GM12892 (cell line): Measurements from ENCODE around the gene MAP1LC3B.

ENCODE experiments used
- DNase-seq: peaks from one replicate; pipeline ENCODE4 v3.0.0; 2011; ENCODE audit not compliant: insufficient read length
- FAIRE-seq: peaks from 2 replicates; lab custom pipeline; 2011; peaks lifted over from hg19 to GRCh38; lab: Jason Lieb, UNC
- POLR2A ChIP-seq: IDR thresholded peaks from 2 replicates; pipeline ENCODE4 v1.6.1; 2011; ENCODE audit warnings: low read depth, low read length, control low read depth
- POLR2AphosphoS5 ChIP-seq: IDR thresholded peaks from 2 replicates; pipeline ENCODE4 v1.6.1; 2011; ENCODE audit warnings: low read depth, low read length, control low read depth
- TAF1 ChIP-seq: IDR thresholded peaks from 2 replicates; pipeline ENCODE4 v1.6.1; 2011; ENCODE audit warnings: low read depth, mild to moderate bottlenecking, control low read depth, low read length, borderline replicate concordance

Gene MAP1LC3B

DNA sequence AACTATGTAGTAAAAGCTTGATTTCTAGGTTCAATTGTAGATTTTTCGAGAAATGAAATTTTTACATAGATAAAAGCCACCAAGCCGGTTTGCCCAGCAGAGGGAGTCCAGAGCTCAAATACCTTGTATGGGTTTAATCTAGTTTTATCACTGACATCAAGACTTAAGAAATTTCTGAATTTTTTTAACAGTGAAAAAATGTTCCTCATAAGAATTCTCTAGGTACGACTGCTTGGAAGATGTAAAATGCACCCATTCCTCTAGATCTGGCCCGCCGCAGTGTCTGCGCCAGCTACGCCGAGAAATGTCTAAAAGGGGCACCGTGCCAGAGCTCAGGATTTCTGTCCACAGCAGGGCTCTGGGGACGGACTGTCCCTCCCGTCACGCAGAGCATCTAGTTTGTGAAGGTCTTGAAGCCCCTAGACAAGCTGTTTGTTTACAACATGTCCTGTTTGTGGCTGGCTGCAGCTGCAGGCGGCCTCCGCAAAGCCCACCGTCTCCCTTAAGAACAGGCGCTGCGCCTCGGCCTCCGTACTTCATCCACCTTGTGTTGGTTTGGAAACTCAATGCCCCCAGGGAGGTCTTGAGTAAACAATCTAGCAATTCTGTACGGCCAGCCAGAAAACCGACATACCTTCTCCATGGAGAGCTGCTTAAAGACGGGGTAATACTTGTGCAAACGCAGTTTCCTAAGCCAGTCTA, 24.8 kb downstream of the MAP1LC3B start:
- no peak for TF ChIP-seq POLR2A
- TF ChIP-seq TAF1: no peak
- no peak for TF ChIP-seq POLR2AphosphoS5
- DNase-seq: no peak
- FAIRE-seq: no peak

- DNase-seq: no peak
- TF ChIP-seq TAF1 (no peak), POLR2AphosphoS5 (no peak), POLR2A (no peak)
Measured at GRCh38 chr16:87417528-87417910, 25.4 kb downstream of the MAP1LC3B start.

DNA sequence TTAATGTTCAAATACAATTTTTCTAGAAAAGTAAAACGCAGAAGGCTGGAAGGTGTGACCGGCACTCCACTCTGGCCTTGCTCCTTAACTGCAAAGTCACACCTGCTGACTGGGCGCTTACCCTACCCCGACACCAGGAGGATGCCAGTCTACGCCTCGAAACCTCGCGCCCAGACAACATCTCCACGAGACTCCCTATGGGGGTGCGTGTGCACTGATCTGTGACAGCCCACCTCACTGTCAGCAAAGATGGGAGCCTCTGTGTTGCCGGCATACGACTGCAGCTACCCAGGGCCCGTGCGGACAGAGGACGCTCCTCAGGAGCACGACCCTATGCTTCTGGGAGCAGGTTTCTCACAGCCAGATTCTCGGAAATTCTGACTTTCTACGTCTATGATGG, 26.1 kb downstream of the MAP1LC3B start:
- no peak for FAIRE-seq
- no peak for DNase-seq
- TF ChIP-seq POLR2A (no peak), POLR2AphosphoS5 (no peak), TAF1 (no peak)

More at GRCh38 chr16:87417528-87417910, 25.4 kb downstream of the MAP1LC3B start:
- no peak for FAIRE-seq

- no peak for FAIRE-seq
- no peak for TF ChIP-seq POLR2AphosphoS5
- no peak for TF ChIP-seq TAF1
- no peak for TF ChIP-seq POLR2A
- no peak for DNase-seq
Measured at GRCh38 chr16:87418644-87419043, 26.5 kb downstream of the MAP1LC3B start.

DNA sequence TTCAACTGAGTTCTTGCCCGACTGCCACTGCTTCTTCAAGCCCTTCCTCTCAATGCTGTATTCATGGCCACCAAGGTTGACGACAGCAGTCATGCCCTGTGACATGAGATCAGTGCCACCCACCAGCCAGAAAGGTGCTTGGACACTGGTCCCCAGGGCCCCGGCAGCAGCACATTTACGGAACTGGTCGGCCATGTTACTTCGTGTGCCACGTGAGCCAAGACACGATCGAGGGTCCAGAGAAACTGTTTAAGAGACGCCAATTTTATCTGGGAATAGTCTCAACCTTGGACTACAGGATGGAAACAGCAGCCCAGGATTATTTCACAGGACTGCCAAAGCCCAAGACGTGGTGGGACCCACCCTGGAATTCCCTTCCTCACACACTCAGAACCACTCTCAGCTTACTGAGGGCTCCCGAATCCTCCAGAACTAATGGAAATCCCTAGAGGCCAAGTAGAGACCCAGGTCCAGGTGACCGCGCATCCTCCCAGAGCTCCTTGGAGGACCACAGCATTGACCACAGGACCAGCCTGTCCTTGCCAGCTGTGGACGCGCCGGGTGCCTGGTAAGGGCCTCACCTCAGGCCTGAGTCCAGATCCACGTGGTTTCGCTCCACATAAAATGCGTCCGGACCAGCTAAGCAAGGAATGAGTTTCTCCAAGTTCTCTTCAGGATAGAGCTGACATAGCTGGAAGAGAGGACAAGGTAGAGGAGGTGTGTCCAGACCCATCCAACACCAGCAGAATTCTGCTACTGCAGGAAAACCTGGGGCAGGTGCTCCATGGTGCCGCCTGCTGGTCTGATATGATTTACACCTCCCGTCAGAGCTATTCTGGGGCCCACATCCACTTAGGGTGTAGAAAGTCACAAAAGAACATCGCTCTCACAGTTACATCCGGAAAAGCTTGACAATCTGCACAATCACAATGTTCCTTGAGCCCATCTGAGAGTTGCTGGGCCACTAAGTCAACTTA, 28.2 kb downstream of the MAP1LC3B start:
- FAIRE-seq: no peak
- TF ChIP-seq POLR2A (no peak), POLR2AphosphoS5 (no peak), TAF1 (no peak)
- no peak for DNase-seq

DNA sequence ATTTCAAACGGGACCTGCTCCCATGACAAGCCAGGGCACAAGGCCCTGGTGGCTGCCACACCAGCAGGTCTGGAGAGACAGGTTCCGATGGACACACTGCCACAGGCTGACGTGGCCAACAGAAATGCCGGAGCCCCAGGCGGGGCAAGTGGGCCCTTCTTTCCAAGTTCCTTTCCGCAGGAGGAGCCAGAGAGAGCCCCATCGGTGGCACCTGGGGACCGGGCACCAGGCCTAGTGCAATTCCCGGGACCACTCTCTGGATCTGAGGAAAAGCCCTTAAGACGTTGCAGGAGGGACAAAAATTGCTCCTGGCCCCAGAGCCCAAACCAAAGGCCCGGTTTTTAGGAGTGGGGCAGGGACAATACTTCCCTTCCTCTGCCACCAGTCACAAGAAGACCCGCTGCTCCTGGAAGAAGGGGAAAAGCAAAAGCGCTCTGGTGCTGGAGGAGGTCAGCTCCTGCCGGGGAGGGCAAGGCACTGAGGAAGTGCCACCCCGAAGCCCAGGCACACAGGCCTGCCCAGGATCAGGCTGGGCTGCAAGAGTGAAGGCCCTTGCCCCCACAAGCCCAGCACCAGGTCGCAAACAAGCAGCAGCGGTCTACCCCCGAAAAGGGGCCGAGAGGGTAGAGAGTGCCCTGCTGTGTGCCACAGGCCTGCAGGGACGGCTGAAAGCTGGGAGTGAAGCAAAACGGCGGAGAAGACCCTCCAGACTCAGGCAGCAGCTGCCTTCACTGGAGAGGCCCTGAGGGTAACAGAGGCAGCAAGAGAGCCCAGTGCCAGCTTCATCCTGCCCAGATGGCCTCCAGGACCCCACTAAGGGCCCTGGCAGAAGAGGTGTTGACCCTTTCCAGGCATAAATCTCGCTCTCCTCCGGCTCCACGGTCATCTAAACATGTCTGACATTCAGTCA, 29.1 kb downstream of the MAP1LC3B start:
- FAIRE-seq (no peak), DNase-seq (no peak)
- TF ChIP-seq POLR2A (no peak), POLR2AphosphoS5 (no peak), TAF1 (no peak)

GRCh38 chr16:87422106-87422505, 30.0 kb downstream of the MAP1LC3B start:
- FAIRE-seq (no peak), DNase-seq (no peak)
- TF ChIP-seq POLR2A (no peak), TAF1 (no peak), POLR2AphosphoS5 (no peak)

GRCh38 chr16:87423429-87423828, 31.3 kb downstream of the MAP1LC3B start:
- DNase-seq (no peak), FAIRE-seq (no peak)
- TF ChIP-seq POLR2A (no peak), TAF1 (no peak), POLR2AphosphoS5 (no peak)

DNA sequence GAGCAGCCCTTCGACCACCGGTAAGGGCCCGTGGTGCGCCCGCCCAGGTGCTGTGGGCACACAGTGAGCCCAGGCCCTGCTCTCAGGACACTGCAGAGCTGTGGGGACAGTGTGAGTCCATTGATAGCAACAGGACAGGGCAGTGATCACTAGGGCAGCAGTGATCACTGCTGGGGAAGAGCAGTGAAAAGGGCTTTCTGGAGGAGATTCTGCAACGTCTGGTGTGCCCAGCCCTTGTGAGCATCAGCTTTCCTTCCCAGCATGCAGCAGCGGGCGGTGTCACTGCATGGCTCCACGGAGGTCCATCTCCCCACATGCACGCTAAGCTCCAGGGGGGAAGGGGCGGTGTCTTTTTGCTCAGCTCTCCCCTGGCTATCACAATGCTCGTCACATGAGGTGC, 32.1 kb downstream of the MAP1LC3B start:
- no peak for FAIRE-seq
- TF ChIP-seq POLR2A (no peak), TAF1 (no peak), POLR2AphosphoS5 (no peak)

GRCh38 chr16:87425941-87426340, 33.8 kb downstream of the MAP1LC3B start:
- DNase-seq: no peak
- no peak for FAIRE-seq
- TF ChIP-seq POLR2AphosphoS5 (no peak), POLR2A (no peak), TAF1 (no peak)

More for the DNA sequence above, 32.1 kb downstream of the MAP1LC3B start:
- no peak for DNase-seq

- DNase-seq: no peak
- TF ChIP-seq TAF1 (no peak), POLR2AphosphoS5 (no peak), POLR2A (no peak)
- no peak for FAIRE-seq
Measured at GRCh38 chr16:87426423-87427215, 34.5 kb downstream of the MAP1LC3B start.
